ENCODE data around the gene MRPS14.
"Not testable (repeated sequence)": the region's sequence is repeated elsewhere in the genome, so short reads cannot be mapped to it uniquely, and the experiment has no call there.

Gene MRPS14

GRCh38 chr1:175024773-175025172 is 1.5 kb upstream of the MRPS14 start:
- no peak for DNase-seq (ENCODE audit: low read depth in 2 of 2, low spot score in 1 of 2)

- DNase-seq (ENCODE audit: low read depth in 2 of 2, low spot score in 1 of 2), result not testable (repeated sequence)
Observed at GRCh38 chr1:175023922-175024242, 657 bp upstream of the MRPS14 start.

GRCh38 chr1:175019524-175019923 is 3.7 kb downstream of the MRPS14 start:
- DNase-seq (ENCODE audit: low read depth in 2 of 2, low spot score in 1 of 2), result no peak

DNA sequence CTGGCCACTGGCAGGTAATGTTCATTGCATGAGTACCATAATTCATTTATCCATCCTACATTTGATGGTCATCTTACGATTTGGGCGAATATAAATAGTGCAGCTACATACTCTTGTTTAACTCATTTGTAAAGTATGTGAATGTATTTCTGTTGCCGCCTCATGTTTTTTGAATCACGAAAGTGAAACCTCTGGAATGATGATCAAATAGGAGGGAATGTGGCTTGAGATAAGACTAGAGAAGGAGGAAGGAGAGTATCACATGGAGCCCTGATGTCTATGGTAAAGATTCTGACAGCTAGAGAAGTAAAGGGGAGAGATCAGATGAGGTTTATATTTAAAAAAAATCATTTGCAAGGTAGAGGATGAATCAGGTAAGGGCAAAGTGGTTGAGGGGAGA is 8.0 kb downstream of the MRPS14 start:
- no peak for DNase-seq (ENCODE audit: low read depth in 2 of 2, low spot score in 1 of 2)

DNA sequence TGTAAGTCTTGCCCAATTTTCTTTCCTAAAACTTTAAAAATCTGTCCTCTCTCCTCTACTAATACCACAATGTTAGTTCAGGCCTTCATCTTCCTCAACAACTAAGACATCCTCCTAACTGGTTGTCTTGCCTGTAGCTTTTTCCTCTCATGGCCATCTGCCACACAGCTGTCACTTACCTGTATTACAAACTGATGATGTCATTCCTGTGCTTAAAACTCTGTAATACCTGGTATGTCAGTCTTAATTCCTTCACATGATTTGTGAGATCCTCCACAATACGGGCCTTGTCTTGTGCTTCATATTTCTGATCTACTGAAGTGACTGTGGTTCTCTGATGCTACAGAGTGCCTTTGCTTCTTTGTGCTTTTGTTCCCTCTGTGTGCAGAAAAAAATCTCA is 9.8 kb downstream of the MRPS14 start:
- no peak for DNase-seq (ENCODE audit: low read depth in 2 of 2, low spot score in 1 of 2)

DNA sequence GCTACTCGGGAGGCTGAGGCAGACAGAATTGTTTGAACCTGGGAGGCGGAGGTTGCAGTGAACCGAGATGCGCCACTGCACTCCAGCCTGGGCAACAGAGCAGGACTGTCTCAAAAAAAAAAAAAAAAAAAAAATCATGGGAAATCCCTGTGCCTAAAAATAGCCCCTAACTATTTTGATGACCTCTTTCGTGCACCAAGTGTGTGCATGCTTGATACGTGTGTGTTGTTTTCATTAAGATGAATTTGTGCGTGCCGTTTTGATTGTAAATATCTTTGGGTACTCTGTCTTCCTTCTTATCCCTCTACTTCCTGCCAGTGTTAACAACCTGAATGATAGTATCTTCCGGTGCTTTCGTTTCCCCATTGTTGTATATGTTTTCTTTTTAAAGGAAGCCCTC is 13.7 kb downstream of the MRPS14 start:
- DNase-seq (ENCODE audit: low read depth in 2 of 2, low spot score in 1 of 2), result no peak

- DNase-seq (ENCODE audit: low read depth in 2 of 2, low spot score in 1 of 2), result no peak
Observed at GRCh38 chr1:175005085-175005783, 18.0 kb downstream of the MRPS14 start.

GRCh38 chr1:175003521-175003920 is 19.7 kb downstream of the MRPS14 start:
- no peak for DNase-seq (ENCODE audit: low read depth in 2 of 2, low spot score in 1 of 2)

- DNase-seq (ENCODE audit: low read depth in 2 of 2, low spot score in 1 of 2), result no peak
Observed at GRCh38 chr1:175002910-175003517, 20.2 kb downstream of the MRPS14 start.

- no peak for DNase-seq (ENCODE audit: low read depth in 2 of 2, low spot score in 1 of 2)
Observed at GRCh38 chr1:175000697-175001187, 22.5 kb downstream of the MRPS14 start.

GRCh38 chr1:174999936-175000696 is 23.1 kb downstream of the MRPS14 start, which contains the start of gene CACYBP:
Gene CACYBP, plus strand, starts transcription at chr1:174999947. Its CDS starts 234 bp downstream, at chr1:175000181.
- no peak for DNase-seq (ENCODE audit: low read depth in 2 of 2, low spot score in 1 of 2)

DNA sequence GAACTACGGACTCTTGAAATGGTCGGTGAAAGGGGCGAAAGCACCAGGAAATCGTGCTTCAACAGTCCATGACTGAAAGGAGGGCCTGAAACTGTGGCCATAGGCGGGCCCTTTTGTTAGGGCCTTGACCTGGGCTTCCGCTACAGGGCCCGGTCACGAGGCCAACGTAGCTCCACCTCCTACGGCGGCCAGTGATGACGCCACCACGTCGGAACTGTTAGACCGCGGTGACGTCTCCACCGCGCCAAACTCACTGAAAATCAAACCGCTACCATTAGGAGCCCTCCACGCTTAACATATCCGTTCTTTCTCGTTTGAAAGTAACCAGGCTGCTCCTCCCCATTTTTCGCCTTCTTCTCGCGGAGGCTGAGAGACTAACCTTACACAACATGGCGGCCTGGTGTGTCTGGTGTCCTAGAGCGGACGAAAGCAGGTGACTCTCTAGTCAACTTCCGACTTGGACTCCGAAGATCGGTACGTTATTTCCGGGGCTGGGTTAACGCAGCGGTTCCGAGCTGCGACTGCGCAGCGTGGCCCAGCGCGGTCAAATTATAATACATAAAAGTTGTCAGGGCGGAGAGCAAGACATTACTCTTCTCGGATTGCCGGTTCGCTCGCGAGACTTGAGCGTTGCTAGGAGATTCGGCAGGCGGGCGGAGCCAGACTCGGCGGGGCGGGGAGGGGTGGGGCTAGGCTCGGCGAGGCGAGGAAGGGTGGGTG is 23.8 kb downstream of the MRPS14 start:
- peak; percentile 93 to 94 for DNase-seq (ENCODE audit: low read depth in 2 of 2, low spot score in 1 of 2)

DNA sequence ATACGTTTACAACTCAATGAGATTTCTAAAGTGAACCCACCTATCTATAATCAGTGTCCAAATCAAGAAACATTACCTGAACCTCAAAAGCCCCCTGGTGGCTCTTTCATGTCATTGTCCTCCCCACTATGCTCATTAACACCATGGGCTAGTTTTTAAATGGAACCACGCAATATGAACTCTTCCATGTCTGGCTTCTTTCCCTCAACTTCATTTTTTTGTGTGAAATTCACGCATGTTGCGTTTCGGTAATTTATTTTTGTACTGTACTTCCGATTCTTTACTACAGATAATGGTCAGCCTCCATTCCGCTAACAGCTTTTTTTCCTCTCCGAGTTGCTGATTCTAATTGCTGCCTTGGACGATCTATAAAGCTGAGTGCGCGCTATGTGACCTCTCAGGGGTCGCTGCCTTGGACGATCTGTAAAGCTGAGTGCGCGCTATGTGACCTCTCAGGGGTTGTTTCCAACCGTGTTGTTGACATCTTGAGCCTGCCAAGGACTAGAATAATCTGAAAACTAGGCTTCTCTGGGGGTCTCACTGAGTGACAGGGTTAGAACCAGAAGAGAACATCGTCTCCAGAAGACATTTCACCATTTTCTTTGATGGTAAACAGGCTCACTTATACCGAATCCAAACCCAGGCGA is 24.5 kb downstream of the MRPS14 start:
- DNase-seq (ENCODE audit: low read depth in 2 of 2, low spot score in 1 of 2), result no peak

- no peak for DNase-seq (ENCODE audit: low read depth in 2 of 2, low spot score in 1 of 2)
Observed at GRCh38 chr1:174997041-174997440, 26.2 kb downstream of the MRPS14 start.

DNA sequence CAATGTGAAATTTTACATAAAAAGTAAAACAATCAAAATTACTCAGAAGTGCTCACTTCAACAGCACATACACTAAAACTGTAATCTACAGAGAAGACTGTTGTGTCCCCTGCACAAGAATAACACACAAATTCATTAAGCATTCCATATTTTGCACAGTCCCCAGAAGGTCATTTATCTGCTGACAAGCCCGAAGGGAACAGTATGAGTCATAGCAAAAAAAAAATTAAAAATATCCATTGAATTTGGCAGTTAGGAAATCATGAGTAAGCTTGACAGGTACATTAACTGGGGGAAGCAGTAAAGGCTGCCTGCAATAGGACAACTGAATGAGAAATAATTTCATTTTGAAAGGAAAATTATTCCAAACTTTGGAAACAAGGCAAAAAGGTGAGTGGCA is 26.7 kb downstream of the MRPS14 start:
- DNase-seq (ENCODE audit: low read depth in 2 of 2, low spot score in 1 of 2), result no peak

DNA sequence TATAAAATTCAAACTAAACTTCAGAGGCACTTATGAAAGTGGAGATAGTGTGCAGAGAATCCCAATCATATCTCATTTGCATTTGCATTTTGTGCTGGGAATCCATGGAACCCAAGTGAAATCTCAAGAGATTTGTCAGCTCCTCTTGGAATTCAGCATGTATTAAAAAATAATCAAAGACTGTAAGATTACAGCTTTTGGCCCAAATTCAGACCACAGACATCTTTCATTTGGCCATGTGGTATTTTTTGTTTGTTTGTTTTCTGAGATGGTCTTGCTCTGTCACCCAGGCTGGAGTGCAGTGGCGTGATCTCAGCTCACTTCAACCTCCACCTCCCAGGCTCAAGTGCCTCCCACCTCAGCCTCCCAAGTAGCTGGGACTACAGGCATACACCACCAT is 27.3 kb downstream of the MRPS14 start:
- no peak for DNase-seq (ENCODE audit: low read depth in 2 of 2, low spot score in 1 of 2)

GRCh38 chr1:174995121-174995520 is 28.1 kb downstream of the MRPS14 start:
- no peak for DNase-seq (ENCODE audit: low read depth in 2 of 2, low spot score in 1 of 2)

DNA sequence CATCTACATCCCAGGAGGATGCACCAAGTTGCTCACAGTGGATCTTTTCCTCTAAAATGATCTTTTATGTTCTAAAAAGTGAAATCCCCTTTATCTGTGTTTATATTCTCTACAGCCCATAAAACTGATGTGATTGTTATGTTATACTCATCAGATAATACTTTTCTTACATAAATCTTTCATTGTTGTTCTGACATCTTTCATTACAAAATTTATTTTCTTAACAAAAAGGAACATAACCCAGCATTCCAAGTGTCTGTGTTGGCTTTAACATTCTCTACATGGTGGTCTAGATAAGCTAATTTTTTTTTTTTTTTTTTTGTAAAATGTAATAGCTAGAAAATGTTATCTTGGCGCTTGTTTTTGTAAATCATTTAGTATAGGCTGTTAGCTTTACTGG is 31.8 kb downstream of the MRPS14 start:
- no peak for DNase-seq (ENCODE audit: low read depth in 2 of 2, low spot score in 1 of 2)

GRCh38 chr1:174990382-174990999 is 32.7 kb downstream of the MRPS14 start:
- no peak for DNase-seq (ENCODE audit: low read depth in 2 of 2, low spot score in 1 of 2)

DNA sequence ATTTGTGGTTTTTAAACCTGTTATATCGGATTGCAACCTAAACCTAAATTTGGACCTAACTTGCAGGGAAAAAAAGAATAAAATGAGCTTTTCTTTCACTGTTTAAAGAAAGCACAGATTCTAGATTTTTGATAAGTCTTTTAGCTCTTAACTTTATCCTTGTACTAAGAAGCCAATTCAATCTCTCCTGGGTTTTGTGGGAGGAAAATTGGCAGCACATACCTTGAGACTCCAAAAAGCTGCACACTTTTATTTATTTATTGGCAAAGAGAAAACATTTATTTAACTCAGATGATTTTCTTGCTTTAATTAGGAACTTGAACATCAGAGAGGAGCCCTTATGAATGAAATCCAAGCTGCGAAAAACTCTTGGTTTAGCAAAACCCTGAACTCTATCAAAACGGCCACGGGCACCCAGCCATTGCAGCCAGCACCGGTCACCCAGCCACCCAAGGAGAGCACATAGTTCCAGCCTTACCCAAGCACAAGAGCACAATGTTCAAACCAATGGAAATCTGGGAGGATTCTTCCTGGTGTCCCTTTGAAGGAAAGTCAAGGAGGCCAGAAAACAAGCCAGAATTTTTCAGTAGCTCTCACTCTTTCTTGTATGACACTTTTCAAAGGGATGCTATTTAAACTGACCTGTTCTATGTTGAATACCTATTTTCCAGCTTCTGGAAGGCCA is 33.5 kb downstream of the MRPS14 start:
- DNase-seq (ENCODE audit: low read depth in 2 of 2, low spot score in 1 of 2), result no peak

Data from stimulated activated CD8-positive, alpha-beta memory T cell treated with anti-CD3 and anti-CD28 coated beads, Interleukin-4, amount 100 ng/mL, for 4 hours (primary cell).